ENCODE measurements around the gene PNPLA8. TPM values are rescaled to one million over a fixed set of nuclear protein-coding genes. Genes with fewer than 3 reads are reported as not detected.
"Not testable (repeated sequence)": the region's sequence is repeated elsewhere in the genome, so short reads cannot be mapped to it uniquely, and the experiment has no call there.

The PNPLA8 gene
- polyA plus RNA-seq, 1 donor from 2014 or later = 85.1 TPM

DNA sequence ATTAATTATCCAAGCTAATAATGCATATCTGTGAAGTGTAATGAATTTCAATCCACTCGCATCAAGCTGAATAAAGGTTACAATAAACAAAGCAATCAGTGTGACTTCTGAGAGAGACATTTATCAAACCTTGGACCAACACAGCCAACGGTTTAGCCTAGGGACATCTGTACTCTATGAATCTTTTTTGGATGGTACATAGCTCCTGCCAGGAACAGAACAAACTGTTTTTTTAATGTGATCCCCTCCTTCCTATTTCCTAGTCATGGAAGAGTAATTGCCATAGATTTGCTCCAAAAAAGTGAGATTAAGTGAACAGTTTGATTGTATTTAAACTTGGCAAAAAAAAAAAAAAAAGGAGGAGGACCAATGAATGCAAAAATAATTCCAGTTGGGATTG is 58.5 kb downstream of the PNPLA8 start:
- TF ChIP-seq REST (IDR thresholded peaks at IDR 0.05; ENCODE audit: borderline replicate concordance) (no peak), CTCF (IDR thresholded peaks at IDR 0.05; ENCODE audit: poor library complexity, severe bottlenecking) (no peak), EZH2 (IDR thresholded peaks at IDR 0.05; ENCODE audit: borderline replicate concordance, insufficient read depth, low read length, poor library complexity, severe bottlenecking) (no peak), RAD21 (conservative IDR thresholded peaks at IDR 0.05) (no peak), MXI1 (conservative IDR thresholded peaks at IDR 0.05; ENCODE audit: poor library complexity, severe bottlenecking) (no peak), POLR2AphosphoS5 (IDR thresholded peaks at IDR 0.05) (no peak), TAF1 (IDR thresholded peaks at IDR 0.05; ENCODE audit: low read depth) (no peak), EP300 (conservative IDR thresholded peaks at IDR 0.05; ENCODE audit: poor library complexity, severe bottlenecking) (no peak), SMC3 (conservative IDR thresholded peaks at IDR 0.05; ENCODE audit: poor library complexity) (no peak)
- no peaks in the 10 kb centered on the region for H3K36me3 ChIP-seq (ENCODE audit: insufficient read depth, low read length)
- H3K4me2 ChIP-seq (ENCODE audit: low read length) = no peak overlapping the region
- no peak overlapping the region for H3K4me3 ChIP-seq (ENCODE audit: low read length)
- H3K9me3 ChIP-seq (ENCODE audit: low read length) = no peaks in the 10 kb centered on the region
- no peak overlapping the region for H3K27ac ChIP-seq (ENCODE audit: low read length)
- H2AFZ ChIP-seq (ENCODE audit: low read depth, low read length) = no peak overlapping the region
- no peaks in the 10 kb centered on the region for H3K27me3 ChIP-seq (ENCODE audit: insufficient read depth, low read depth, low read length)
- H4K20me1 ChIP-seq (ENCODE audit: insufficient read depth) = no peaks in the 10 kb centered on the region
- H3K9ac ChIP-seq (ENCODE audit: low read length) = no peak overlapping the region
- H3K9me2 ChIP-seq (ENCODE audit: insufficient read depth, low read length) = no peaks in the 10 kb centered on the region
- no peaks in the 10 kb centered on the region for H3K79me2 ChIP-seq (replicated peaks; ENCODE audit: insufficient read depth, low read length)
- no peaks in the 10 kb centered on the region for H3F3A ChIP-seq (ENCODE audit: insufficient read depth, low read length, poor library complexity, severe bottlenecking)

- not testable (repeated sequence) for H3K36me3 ChIP-seq (ENCODE audit: insufficient read depth, low read length); H3K27ac ChIP-seq (ENCODE audit: low read length); H3K79me2 ChIP-seq (replicated peaks; ENCODE audit: insufficient read depth, low read length); H3K9me3 ChIP-seq (ENCODE audit: low read length); H3K9me2 ChIP-seq (ENCODE audit: insufficient read depth, low read length); H3K4me3 ChIP-seq (ENCODE audit: low read length); H3K27me3 ChIP-seq (ENCODE audit: insufficient read depth, low read depth, low read length); H4K20me1 ChIP-seq (ENCODE audit: insufficient read depth); H3K4me2 ChIP-seq (ENCODE audit: low read length); H3F3A ChIP-seq (ENCODE audit: insufficient read depth, low read length, poor library complexity, severe bottlenecking); H3K9ac ChIP-seq (ENCODE audit: low read length); H2AFZ ChIP-seq (ENCODE audit: low read depth, low read length)
Observed at GRCh38 chr7:108466322-108466721, 59.6 kb downstream of the PNPLA8 start.

DNA sequence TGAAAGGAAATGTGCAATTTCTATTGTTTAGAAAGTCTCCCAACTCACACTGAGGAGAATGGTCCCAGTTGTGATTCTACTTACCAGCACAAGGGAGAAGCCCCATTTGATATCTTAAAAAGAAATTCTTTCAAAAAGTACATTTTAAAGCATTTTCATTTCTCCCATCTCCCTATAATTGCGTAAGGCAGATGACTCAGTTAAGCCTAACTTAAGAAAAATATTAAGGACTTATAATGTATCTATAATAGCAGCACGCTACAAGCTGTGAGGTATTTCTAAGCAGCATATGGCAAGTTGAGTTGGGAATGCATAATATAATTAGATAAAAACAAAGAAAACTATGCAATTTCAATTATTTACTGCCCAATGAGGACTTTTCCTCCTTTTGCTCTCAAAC is 61.2 kb downstream of the PNPLA8 start:
- Histone ChIP-seq H3K27me3 (ENCODE audit: insufficient read depth, low read depth, low read length) (no peaks in the 10 kb centered on the region), H3K9me3 (ENCODE audit: low read length) (no peaks in the 10 kb centered on the region), H3K9me2 (ENCODE audit: insufficient read depth, low read length) (no peaks in the 10 kb centered on the region), H4K20me1 (ENCODE audit: insufficient read depth) (no peaks in the 10 kb centered on the region), H3K79me2 (replicated peaks; ENCODE audit: insufficient read depth, low read length) (no peaks in the 10 kb centered on the region), H3K4me2 (ENCODE audit: low read length) (no peak overlapping the region), H2AFZ (ENCODE audit: low read depth, low read length) (no peak overlapping the region), H3K27ac (ENCODE audit: low read length) (no peak overlapping the region), H3K4me3 (ENCODE audit: low read length) (no peak overlapping the region), H3K36me3 (ENCODE audit: insufficient read depth, low read length) (no peaks in the 10 kb centered on the region), H3K9ac (ENCODE audit: low read length) (no peak overlapping the region), H3F3A (ENCODE audit: insufficient read depth, low read length, poor library complexity, severe bottlenecking) (no peaks in the 10 kb centered on the region)
- no peak for TF ChIP-seq CTCF (IDR thresholded peaks at IDR 0.05; ENCODE audit: poor library complexity, severe bottlenecking)

Measured in neural cell (in vitro differentiated cells).